ENCODE measurements around the gene AQP6. TPM values are rescaled to one million over a fixed set of nuclear protein-coding genes. Genes with fewer than 3 reads are reported as not detected.

AQP6 gene
- total RNA-seq, 4 donors from 2014 or later = 1.9 TPM; not detected in 3

DNA sequence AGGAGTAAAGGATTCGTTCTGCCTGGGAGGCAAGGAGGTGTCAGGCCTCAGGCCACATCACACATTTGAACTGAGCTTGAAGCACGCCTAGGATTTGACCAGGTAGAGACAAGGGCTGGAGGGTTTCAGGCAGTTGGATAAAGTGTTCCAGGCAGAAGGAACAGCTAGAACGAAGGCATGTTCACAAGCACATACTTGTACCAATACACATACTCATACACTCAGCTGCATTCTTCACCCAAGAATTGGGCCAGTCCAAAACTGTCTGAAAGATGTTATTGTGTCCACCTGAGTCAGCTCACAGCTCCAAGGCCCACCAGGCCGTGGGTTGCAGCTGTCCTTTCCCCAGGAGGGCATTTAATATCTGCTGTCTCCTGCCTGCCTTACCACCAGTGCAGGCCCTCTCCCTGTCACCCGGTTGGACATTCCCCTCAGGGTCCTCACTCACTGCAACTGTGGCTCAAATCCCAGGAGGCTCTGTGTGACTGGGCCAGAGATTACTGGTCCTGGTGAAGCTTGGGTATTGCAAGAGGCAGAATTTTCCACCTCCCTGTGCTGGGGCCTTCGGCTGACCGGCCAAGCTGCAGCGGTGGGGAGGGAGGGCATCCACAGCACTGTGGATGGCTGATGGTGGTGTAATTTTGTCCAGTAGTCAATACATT, 35.0 kb upstream of the AQP6 start:
- TF ChIP-seq, protein P1, sequence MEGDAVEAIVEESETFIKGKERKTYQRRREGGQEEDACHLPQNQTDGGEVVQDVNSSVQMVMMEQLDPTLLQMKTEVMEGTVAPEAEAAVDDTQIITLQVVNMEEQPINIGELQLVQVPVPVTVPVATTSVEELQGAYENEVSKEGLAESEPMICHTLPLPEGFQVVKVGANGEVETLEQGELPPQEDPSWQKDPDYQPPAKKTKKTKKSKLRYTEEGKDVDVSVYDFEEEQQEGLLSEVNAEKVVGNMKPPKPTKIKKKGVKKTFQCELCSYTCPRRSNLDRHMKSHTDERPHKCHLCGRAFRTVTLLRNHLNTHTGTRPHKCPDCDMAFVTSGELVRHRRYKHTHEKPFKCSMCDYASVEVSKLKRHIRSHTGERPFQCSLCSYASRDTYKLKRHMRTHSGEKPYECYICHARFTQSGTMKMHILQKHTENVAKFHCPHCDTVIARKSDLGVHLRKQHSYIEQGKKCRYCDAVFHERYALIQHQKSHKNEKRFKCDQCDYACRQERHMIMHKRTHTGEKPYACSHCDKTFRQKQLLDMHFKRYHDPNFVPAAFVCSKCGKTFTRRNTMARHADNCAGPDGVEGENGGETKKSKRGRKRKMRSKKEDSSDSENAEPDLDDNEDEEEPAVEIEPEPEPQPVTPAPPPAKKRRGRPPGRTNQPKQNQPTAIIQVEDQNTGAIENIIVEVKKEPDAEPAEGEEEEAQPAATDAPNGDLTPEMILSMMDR (IDR thresholded peaks at IDR 0.05; ENCODE audit: low read depth) = no peak

DNA sequence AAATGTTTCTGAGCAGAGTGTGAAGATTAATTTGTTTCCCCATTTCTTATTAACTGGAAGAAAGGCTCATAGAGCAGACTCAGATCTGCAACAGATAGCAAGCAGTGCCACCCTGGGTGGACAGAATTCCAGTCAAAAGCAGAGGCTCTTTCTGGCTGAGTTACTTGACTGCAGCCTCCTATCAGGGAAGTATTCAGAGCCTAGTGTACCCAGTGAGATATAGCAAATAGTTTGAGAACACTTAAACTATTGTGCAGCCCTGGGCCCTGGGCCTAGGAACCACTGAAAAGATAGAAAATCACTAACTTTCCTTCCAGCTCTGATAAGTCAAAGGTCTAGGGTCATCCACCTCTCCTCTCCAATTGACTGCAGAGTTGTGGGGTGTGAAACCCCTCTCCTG, 33.4 kb upstream of the AQP6 start:
- TF ChIP-seq, protein P1 (IDR thresholded peaks at IDR 0.05; ENCODE audit: low read depth) = no peak

DNA sequence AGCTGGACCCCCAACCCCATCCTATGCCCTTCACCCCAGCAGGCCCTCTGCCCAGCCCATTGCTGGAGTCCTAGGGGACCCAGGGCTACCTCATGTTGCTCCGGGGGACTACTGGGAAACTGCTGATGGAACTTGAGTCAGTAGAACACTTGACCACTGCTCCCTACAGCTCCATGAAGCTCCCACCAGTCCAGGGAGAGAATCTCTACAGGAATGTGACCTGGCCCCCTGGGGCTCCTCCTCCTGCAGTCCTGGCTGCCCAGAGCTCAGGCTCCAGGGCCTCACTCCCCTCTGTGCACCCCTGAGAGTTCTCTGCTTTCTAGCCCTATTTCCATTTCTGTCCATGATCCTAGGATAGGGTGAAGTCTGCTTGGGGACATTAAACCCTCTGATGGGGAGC, 33.0 kb upstream of the AQP6 start:
- TF ChIP-seq, protein P1 (IDR thresholded peaks at IDR 0.05; ENCODE audit: low read depth) = no peak

DNA sequence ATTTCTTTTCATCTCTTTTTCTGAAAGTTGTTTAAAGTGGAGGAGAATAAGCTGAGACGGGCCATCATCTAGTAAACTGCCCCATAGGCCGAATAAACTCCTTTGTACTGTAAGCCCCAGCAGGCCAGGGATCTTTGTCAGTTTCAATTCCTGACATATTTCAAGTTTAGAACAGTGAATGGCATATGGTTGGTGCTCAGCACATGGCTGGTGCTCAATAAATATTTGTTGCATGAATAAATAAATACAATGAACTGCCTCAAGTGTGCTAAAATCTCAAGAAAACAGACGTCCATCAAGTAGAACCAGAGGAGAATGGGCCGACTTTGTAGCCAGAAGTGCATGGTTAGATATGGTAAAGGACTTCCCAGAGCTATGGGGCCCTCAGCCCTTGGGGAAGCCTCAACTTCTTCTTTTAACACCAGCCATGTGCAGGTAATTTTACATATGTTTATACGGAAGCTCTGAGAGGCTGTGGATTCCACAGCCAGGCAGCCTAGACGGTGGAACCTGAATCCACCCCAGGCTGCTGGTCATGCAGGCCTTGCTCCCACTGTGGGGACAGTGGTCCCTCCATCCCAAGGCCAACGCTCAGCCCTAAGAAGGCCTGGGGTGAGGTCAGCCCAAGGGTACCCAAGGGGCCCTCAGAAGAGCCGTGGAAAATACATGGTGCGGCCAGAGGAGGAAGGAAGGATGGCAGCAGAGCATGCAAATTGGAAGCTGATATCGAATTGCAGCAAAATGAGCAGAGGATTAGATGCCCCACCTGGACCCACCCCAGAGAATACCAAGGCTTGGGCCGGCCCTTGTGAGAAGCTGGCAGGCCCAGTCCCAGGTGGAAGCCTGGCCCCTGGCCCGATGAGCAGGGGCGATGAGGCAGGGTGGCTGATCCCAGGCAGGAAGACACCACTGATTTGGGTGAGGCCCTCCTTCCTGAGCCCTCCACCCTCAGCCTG, 30.9 kb upstream of the AQP6 start:
- TF ChIP-seq, protein P1 (IDR thresholded peaks at IDR 0.05; ENCODE audit: low read depth) = no peak

DNA sequence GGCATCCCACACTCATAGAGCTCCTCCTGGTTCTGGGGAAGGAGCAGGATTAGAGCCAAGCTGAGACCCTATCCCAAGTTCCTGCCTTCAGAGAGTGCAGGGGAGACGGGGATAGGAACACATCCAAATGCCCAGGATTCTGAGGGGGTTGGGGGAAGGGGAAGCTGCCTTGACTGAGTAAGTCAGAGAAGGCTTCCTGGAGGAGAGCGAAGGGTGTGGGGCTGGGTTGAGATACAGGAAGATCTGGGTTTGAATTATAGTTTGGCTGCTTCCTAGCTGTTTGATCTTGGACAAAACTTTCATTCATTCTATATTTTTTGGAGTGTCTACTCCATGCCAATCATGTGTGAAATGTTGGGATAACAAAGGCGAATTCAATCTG, 30.2 kb upstream of the AQP6 start:
- TF ChIP-seq, protein P1 (IDR thresholded peaks at IDR 0.05; ENCODE audit: low read depth) = no peak

DNA sequence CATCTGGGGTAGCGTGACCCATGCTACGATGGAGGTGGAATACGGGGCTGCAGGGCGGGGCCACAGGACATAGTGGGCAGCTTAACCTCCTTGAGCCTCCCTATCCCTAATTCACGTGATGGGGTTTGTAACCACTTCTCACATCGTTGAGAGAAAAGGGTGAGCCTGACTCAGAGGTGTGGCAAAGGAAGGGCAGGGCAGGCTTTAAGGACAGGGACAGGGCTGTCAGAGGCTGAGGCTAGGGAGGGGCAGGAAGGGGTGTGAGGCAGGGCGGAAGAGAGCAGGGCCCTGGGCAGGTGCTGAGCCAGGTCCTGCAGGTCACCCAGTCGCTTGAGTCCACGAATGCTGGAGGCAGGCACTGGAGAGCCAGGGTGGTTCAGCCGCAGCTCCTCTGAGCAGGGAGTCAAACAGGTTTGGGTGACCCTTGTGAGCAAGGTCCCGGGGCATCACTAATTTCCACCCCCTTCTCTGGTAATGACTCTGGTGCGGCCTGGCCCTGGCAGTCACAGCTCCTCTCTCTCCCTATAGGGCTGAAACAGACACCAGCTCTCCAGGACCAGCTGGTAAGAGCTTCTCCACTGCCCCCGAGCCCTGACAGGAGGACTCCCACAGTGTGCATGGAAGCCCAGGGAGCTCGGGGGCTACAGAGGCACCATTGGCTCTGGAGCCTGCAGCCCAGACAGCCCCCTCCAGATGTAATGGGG, 29.7 kb upstream of the AQP6 start:
- TF ChIP-seq, protein P1 (IDR thresholded peaks at IDR 0.05; ENCODE audit: low read depth) = no peak

DNA sequence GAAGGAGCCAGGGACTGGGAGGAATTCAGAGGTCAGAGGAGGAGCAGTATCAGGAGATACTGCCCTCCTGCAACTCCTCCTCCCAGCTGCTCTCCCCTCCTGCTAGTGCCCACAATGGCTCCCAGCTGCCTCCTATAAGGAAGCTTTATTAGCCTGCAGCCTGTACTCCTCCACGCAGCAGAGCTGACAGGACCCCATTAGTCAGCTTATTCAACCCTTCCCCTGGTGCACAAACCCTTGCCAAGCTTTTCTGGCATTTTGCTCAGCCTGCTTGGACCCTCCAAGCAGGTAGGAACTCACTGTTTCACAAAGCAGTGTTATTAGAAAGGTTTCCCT, 29.2 kb upstream of the AQP6 start:
- TF ChIP-seq, protein P1 (IDR thresholded peaks at IDR 0.05; ENCODE audit: low read depth) = no peak
